ENCODE results near the gene MEIOSIN.
A peak's percentile ranks its signal among the peaks of the same experiment; 100 is the strongest.

The MEIOSIN gene

DNA sequence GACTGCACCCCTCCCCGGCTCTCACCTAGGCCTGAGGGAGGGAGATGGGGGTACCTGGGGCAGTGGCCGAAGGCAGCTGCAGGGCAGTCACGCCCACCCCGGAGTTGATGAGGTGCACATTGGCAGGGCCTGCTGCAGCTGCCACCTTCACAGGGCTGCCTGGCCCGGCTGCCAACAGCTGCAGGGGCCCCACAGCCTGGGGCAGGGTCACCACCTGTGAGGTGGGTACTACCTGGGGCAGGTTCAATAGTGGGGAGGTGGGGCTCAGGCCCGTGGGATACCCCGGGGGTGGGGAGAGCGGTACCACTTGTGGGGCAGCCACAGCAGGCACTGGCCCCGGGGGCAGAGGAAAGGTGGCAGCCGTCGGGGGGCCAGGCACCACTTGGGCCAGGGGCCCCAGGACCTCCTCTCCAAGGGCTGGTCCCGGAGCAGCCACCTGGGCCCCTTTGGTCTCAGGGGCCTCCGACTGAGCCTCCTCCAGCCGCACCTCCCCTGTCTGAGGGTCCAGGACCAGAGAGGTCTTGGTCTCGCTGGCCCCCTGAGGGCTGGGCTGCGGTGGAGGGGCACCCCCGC is 33.1 kb downstream of the MEIOSIN start:
- no peak for DNase-seq

DNA sequence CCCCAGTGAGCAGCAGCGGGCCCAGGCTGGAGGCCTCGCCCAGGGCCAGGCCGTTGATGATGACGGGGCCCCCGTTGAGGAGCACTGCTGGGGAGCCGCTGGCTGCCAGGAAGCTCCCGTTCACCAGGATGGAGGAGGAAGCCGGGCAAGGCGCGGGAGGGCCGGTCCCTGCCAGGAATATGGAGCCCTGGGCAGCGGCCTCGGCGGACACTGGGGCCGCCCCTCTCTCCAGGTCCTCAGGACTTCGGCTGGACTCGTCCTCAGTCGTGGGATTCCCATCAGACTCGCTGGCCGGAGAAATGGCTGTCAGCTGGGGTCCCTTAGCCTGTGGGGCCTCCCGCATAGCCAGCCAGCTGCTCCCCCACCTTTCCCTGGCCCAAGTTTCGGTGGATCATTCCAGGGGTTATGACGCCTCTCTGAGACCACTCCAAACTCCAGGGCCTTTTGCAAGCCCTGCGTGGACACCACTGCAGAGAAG is 33.7 kb downstream of the MEIOSIN start:
- DNase-seq: no peak

DNA sequence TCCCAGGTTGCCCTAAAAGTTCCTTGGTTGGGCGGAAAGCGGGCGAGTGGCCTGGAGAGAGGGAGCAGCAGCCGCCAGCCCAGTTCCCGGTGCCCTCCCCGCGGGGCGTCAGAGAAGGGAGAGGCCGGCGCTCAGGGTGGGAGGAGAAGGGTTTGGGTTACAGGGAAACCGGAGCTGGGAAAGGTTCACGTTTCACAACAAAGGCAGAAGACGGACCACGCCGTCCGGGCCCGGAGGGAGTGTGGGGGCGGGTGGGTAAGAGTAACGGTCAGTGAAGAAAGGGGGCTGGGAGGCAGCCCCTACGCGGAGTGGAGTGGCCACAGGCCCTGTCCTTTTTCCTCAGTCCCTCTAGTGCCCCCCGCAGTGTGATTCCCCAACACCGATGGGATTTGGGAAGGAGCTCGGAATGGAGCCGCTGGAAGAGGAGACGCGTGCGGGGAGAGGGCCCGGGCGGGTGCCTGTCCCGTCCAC is 34.2 kb downstream of the MEIOSIN start:
- DNase-seq: no peak

DNA sequence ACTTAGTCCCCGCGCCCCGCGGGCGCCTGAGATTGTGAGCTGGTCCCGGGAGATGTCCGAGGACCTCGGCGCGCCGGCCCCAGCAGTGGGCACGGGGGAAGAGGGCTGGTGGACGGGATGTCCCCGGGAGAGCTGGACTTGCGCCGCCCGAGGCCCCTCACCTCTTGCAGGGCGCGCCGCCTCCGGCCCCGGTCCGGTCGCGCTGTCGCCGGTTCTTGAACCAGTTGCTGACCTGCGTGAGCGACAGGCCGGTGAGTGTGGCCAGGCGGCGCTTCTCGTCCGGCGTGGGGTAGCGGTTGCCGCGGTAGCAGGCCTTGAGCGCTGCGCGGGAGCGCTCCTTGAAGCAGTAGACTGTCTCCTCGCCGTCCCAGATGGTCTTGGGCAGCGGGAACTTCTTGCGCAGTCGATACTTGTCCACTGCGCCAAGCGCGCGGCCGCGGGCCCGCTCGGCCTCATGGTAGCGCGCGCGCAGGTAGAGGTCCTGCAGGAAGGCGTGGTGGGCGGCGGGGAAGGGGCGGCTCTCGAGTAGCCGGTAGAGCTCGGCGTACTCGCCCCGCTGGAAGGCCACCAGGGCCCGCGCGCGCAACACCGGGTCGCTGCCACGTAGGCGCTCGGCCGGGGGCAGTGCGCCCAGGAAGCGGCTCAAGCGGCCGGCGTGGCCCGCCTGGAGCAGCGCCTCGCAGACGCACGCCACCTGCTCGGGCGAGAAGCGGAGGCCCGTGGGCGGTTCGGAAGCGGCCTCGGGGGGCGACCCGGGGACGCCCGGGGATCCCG is 34.8 kb downstream of the MEIOSIN start:
- peak; percentile 60 for DNase-seq

DNA sequence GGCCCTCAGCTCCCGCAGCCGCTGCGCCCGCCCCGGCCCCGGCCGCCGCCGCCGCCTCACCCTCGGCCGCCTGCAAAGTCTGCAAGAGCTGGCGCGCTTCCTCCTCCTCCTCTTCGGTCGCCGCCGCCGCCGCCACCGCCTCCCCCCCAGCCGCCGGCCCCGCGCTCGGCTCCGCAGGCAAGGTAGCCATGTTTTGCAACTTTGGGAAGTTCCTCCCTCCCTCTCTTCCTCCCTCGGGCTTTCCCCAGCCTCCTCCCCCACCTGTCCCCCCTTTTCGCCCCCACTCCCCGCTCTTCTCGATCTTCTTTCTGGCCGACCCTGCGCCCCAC is 35.4 kb downstream of the MEIOSIN start:
- peak; percentile 65 for DNase-seq

DNA sequence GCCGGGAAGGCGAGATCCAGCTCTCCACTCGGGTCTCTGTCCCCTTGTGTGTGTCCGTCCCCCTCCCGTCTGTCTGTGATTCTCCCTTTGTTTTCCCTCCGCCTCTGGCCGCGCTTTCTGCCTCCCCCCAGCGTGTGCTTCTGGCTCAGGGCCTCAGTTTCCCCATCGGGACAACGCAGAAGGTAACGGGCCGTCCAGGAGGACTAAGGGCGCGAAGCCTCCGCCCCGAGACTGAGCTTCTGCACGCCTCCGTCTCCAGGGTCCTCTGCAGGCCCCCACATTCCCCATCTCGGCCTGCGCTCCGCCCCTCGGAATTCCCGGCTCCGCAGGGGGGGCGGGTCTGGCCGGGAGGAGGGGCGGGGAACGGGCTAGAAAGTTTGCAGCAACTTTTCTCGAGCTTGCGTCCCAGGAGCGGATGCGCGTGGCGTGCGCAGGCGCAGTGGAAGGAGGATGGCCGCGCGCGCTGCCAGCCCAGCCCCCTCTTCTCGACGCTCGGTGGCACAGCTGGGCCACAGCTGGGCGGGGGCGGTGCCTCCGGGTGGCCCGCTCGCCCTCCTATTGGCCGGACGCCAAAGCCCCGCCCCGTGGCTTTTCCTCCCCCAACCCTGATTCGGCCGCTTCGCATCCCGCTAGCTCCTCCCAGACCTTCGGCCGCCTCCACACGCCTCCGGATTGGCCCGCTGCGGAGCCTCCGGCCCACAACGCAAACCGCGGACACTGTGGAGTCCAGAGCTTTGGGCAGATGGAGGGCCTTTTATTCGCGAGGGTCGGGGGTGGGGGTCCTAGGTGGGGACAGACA is 35.9 kb downstream of the MEIOSIN start, which contains the start of gene SIX5:
TSS of gene SIX5 (minus strand) at position 269 of the 799 bp plus-strand sequence. CDS start 408 bp downstream, outside the sequence.
- DNase-seq: peak; percentile 98

DNA sequence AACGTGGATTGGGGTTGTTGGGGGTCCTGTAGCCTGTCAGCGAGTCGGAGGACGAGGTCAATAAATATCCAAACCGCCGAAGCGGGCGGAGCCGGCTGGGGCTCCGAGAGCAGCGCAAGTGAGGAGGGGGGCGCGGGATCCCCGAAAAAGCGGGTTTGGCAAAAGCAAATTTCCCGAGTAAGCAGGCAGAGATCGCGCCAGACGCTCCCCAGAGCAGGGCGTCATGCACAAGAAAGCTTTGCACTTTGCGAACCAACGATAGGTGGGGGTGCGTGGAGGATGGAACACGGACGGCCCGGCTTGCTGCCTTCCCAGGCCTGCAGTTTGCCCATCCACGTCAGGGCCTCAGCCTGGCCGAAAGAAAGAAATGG is 36.6 kb downstream of the MEIOSIN start:
- DNase-seq: peak; percentile 79

GRCh38 chr19:45770192-45771101 is 37.2 kb downstream of the MEIOSIN start:
- peak; percentile 98 for DNase-seq

DNA sequence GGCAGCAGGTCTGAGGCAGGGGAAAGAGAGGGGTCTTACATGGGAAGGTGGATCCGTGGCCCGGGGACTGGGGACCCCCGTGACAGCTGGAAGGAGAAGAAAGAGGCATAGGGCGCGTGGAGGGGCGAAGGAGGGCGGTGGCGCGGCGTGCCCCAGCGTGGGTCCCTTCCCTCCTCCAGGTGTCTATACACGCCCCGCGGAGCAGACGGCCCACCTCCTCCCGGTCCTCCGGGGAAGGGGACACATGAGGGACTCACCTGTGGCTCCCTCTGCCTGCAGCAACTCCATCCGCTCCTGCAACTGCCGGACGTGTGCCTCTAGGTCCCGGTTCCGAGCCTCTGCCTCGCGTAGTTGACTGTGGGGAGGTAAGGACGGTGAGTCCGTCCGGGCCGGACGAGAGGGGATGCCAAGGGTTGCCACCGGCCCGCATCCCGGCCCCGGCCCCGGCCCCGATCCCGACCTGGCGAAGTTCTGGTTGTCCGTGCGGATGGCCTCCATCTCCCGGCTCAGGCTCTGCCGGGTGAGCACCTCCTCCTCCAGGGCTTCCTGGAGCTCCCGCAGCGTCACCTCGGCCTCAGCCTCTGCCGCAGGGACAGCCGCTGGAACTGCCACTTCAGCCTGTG is 38.2 kb downstream of the MEIOSIN start:
- no peak for DNase-seq

- DNase-seq: peak; percentile 29
Observed at GRCh38 chr19:45772130-45772840, 39.0 kb downstream of the MEIOSIN start.

- DNase-seq: no peak
Observed at GRCh38 chr19:45772912-45773311, 39.7 kb downstream of the MEIOSIN start.

- DNase-seq: peak; percentile 22
Observed at GRCh38 chr19:45773384-45773783, 40.1 kb downstream of the MEIOSIN start.

DNA sequence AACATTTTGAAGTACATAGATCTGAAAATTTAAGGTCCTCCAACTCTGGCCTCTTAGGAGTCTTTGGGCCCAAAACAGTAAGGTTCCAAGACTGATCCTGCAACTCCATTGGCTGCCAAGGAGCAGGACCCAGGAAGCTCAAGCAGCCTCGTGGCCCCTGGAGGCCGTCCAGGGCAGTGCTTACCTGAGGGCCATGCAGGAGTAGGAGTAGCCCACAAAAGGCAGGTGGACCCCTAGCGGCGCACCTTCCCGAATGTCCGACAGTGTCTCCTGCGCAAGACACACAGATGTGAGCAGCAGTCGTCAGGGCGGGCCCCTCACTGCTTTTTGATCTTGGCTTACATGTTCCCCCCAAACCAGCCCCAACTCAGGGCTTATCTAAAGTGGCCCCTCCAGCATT is 41.5 kb downstream of the MEIOSIN start:
- DNase-seq: no peak

DNA sequence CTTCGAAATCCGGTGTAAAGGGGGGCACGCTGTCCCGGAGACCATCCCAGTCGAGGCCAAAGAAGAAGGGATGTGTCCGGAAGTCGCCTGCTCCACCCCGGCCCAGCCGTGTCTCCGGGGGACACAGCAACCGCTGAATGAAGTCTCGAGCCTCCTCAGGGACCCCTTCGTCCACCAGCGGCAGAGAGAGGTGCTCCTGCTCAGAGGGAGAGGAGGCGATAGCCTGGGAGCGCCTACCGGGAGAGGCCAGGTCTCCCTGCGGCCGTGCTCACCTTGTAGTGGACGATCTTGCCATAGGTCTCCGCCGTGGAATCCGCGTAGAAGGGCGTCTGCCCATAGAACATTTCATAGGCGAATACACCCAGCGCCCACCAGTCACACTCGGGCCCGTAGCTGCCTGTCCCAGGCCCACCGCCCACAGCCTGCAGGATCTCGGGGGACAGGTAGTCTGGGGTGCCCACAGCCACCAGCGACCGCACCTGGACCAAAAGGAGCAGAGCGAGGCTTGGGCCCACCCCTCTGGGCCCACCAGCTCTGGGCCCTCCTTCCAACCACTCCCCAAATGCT is 44.2 kb downstream of the MEIOSIN start:
- DNase-seq: no peak

GRCh38 chr19:45778010-45778661 is 44.9 kb downstream of the MEIOSIN start:
- no peak for DNase-seq

DNA sequence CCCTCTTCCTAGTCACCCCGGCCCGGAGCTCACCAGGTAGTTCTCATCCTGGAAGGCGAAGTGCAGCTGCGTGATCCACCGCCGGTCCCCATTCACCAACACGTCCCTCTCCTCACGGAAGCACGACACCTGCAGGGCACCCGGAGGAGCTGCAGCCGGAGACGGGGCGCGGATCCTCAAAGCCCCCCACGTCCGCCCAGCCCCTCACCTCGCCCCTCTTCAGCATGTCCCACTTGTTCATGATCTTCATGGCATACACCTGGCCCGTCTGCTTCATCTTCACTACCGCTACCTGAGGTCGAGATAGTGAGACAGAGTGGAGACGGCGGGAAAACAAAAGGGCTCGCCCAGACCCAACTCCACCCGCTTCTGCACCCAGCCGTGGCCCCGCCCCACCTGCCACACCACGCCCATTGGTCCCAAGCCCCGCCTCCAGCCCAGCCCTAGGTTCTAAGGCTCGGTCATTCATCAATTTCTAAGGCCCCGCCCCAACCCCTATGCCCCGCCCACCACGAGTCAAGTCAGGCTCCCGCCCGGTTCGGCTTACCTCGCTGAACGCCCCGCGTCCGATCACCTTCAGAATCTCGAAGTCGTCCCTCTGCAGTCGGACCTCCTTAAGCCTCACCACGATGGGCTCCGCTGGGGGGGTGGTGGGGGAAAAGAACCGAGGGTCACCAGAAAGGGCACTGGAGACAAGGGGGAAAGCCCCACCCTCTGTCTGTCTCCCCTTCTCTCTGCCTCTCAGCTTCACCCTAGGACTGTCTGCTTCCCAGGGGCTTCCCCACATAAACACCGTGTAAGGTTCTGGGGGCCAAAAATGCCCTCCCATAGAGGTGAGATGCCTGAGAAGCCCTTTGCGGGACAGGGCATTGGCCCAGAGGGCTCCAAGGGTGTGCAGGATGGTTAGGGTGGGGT is 46.2 kb downstream of the MEIOSIN start:
- DNase-seq: peak; percentile 95

DNA sequence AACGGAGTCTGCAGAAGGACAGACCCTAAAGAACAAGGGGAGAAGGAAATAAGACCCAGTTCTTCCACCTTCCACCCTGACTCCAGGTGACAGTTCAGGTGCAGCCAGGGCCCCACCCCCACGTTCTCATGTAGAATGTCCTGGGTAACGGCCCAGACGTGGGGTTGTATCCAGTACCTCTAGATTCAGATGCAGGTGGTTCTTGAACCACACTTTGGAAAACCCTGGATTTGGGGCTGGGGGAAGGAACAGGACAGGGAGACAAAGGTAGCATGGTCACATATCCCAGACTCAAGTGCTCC is 46.9 kb downstream of the MEIOSIN start:
- no peak for DNase-seq

- no peak for DNase-seq
Observed at GRCh38 chr19:45780448-45781213, 47.4 kb downstream of the MEIOSIN start.
